Pulmonary artery endothelial cell (primary cell): ENCODE results near the gene WRAP53. TPM values are rescaled to one million over a fixed set of nuclear protein-coding genes. Genes with fewer than 3 reads are reported as not detected.
"Not testable (repeated sequence)": the region's sequence is repeated elsewhere in the genome, so short reads cannot be mapped to it uniquely, and the experiment has no call there.

Experiments used
- DNase-seq: peaks from one replicate; pipeline ENCODE4 v3.0.0-alpha.2; 2011; ENCODE audit warnings: low read depth, low spot score
- total RNA-seq: library from RNA; depleted of rRNA; stranded (reverse); fragments of >200 nt; gene quantifications from 2 replicates; pipeline ENCODE4 v1.2.3, GENCODE V29; 2014

WRAP53 gene
- 9.6 and 13.7 TPM in 2 replicates for total RNA-seq

GRCh38 chr17:7687908-7688807, at the start of gene WRAP53:
WRAP53 (plus strand) TSS chr17:7688477; CDS start chr17:7688649, 172 bp downstream.
- peak; percentile 97 for DNase-seq

- DNase-seq, result no peak
Measured at GRCh38 chr17:7640783-7641182, 47.5 kb upstream of the WRAP53 start.

- not testable (repeated sequence) for DNase-seq
Measured at GRCh38 chr17:7641635-7642034, 46.6 kb upstream of the WRAP53 start.

- DNase-seq, result no peak
Measured at GRCh38 chr17:7644775-7645174, 43.5 kb upstream of the WRAP53 start.

GRCh38 chr17:7646457-7646856, 41.8 kb upstream of the WRAP53 start:
- DNase-seq, result no peak

- no peak for DNase-seq
Measured at GRCh38 chr17:7647018-7647417, 41.3 kb upstream of the WRAP53 start.

- DNase-seq, result no peak
Measured at GRCh38 chr17:7650509-7651096, 37.7 kb upstream of the WRAP53 start, which contains the start of gene ATP1B2. ATP1B2 (plus strand) TSS chr17:7650926; CDS start chr17:7651519, 593 bp downstream.

GRCh38 chr17:7651097-7651664, 37.1 kb upstream of the WRAP53 start:
- no peak for DNase-seq

- DNase-seq, result no peak
Measured at GRCh38 chr17:7651665-7652387, 36.5 kb upstream of the WRAP53 start.

- no peak for DNase-seq
Measured at GRCh38 chr17:7652388-7653356, 35.6 kb upstream of the WRAP53 start.

- DNase-seq, result no peak
Measured at GRCh38 chr17:7654832-7655540, 33.3 kb upstream of the WRAP53 start.

GRCh38 chr17:7655541-7655840, 32.8 kb upstream of the WRAP53 start:
- DNase-seq, result no peak

- DNase-seq, result no peak
Measured at GRCh38 chr17:7656958-7657609, 31.2 kb upstream of the WRAP53 start.

- DNase-seq, result no peak
Measured at GRCh38 chr17:7667656-7668406, 20.4 kb upstream of the WRAP53 start.

- no peak for DNase-seq
Measured at GRCh38 chr17:7668482-7668881, 19.8 kb upstream of the WRAP53 start.

GRCh38 chr17:7673239-7673638, 15.0 kb upstream of the WRAP53 start:
- DNase-seq, result no peak

- DNase-seq, result no peak
Measured at GRCh38 chr17:7674934-7675333, 13.3 kb upstream of the WRAP53 start.

GRCh38 chr17:7676533-7676932, 11.7 kb upstream of the WRAP53 start:
- DNase-seq, result no peak
